Activated naive CD8-positive, alpha-beta T cell treated with anti-CD3 and anti-CD28 coated beads for 36 hours (primary cell): ENCODE measurements around the gene PLVAP. TPM values are rescaled to one million over a fixed set of nuclear protein-coding genes. Genes with fewer than 3 reads are reported as not detected.

Experiments used
- DNase-seq: peaks from one replicate; pipeline ENCODE4 v3.0.0; 2021
- H3K27ac Mint-ChIP-seq: one replicate; pipeline ENCODE4 v1.8.0; 2022; ENCODE audit warnings: mild to moderate bottlenecking, moderate library complexity, mixed read lengths
- H3K27me3 Mint-ChIP-seq: one replicate; pipeline ENCODE4 v1.8.0; 2022; ENCODE audit warnings: mild to moderate bottlenecking, mixed read lengths
- H3K36me3 Mint-ChIP-seq: one replicate; pipeline ENCODE4 v1.8.0; 2021; ENCODE audit warnings: mild to moderate bottlenecking, mixed read lengths
- H3K4me1 Mint-ChIP-seq: one replicate; pipeline ENCODE4 v1.8.0; 2021; ENCODE audit warnings: mixed read lengths
- H3K4me3 Mint-ChIP-seq: one replicate; pipeline ENCODE4 v1.8.0; 2022; ENCODE audit warnings: mild to moderate bottlenecking, moderate library complexity, mixed read lengths
- H3K9me3 Mint-ChIP-seq: one replicate; pipeline ENCODE4 v1.8.0; 2022; ENCODE audit warnings: mixed read lengths
- total RNA-seq, 2 experiments: library from RNA; stranded (reverse); gene quantifications; one replicate each; pipeline ENCODE4 v1.2.3, GENCODE V29; 2021

The PLVAP gene
- total RNA-seq, 2 experiments from 2014 or later, result not detected

GRCh38 chr19:17353386-17353785 is 23.8 kb downstream of the PLVAP start:
- Mint-ChIP-seq H3K36me3 (no peaks in the 10 kb centered on the region), H3K4me1 (peaks cover 5% of the 10 kb centered on the region), H3K4me3 (no peak overlapping the region), H3K27me3 (peaks cover 38% of the 10 kb centered on the region), H3K27ac (no peak overlapping the region), H3K9me3 (no peaks in the 10 kb centered on the region)
- no peak for DNase-seq

- Mint-ChIP-seq H3K27ac (no peak overlapping the region), H3K4me1 (peaks cover 5% of the 10 kb centered on the region)
- no peak for DNase-seq
These were observed 24.4 kb downstream of the PLVAP start for GRCh38 chr19:17352608-17353280.

GRCh38 chr19:17351815-17352435 is 25.2 kb downstream of the PLVAP start:
- peaks cover 51% of the 10 kb centered on the region for H3K27me3 Mint-ChIP-seq
- peaks cover 5% of the 10 kb centered on the region for H3K4me1 Mint-ChIP-seq
- no peak overlapping the region for H3K4me3 Mint-ChIP-seq
- H3K9me3 Mint-ChIP-seq, result no peaks in the 10 kb centered on the region
- no peak overlapping the region for H3K27ac Mint-ChIP-seq
- no peak for DNase-seq
- no peaks in the 10 kb centered on the region for H3K36me3 Mint-ChIP-seq

More at GRCh38 chr19:17352608-17353280, 24.4 kb downstream of the PLVAP start:
- Mint-ChIP-seq H3K9me3 (no peaks in the 10 kb centered on the region), H3K27me3 (peaks cover 42% of the 10 kb centered on the region), H3K4me3 (no peak overlapping the region), H3K36me3 (no peaks in the 10 kb centered on the region)

GRCh38 chr19:17348700-17349099 is 28.4 kb downstream of the PLVAP start:
- DNase-seq, result no peak
- Mint-ChIP-seq H3K4me1 (peaks cover 7% of the 10 kb centered on the region), H3K9me3 (no peaks in the 10 kb centered on the region), H3K27ac (no peak overlapping the region), H3K36me3 (no peaks in the 10 kb centered on the region), H3K27me3 (peaks cover 56% of the 10 kb centered on the region), H3K4me3 (no peak overlapping the region)

- Mint-ChIP-seq H3K9me3 (no peaks in the 10 kb centered on the region), H3K27ac (no peak overlapping the region), H3K27me3 (peaks cover 50% of the 10 kb centered on the region), H3K36me3 (no peaks in the 10 kb centered on the region), H3K4me1 (peaks cover 7% of the 10 kb centered on the region), H3K4me3 (no peak overlapping the region)
- no peak for DNase-seq
These were observed 29.3 kb downstream of the PLVAP start for GRCh38 chr19:17347877-17348276.

GRCh38 chr19:17347361-17347760 is 29.8 kb downstream of the PLVAP start:
- no peak overlapping the region for H3K27ac Mint-ChIP-seq
- H3K9me3 Mint-ChIP-seq, result no peaks in the 10 kb centered on the region
- no peaks in the 10 kb centered on the region for H3K36me3 Mint-ChIP-seq
- peaks cover 7% of the 10 kb centered on the region for H3K4me1 Mint-ChIP-seq
- peaks cover 50% of the 10 kb centered on the region for H3K27me3 Mint-ChIP-seq
- no peak overlapping the region for H3K4me3 Mint-ChIP-seq
- DNase-seq, result no peak

GRCh38 chr19:17346109-17346671 is 31.0 kb downstream of the PLVAP start:
- peak; percentile 80 for DNase-seq
- no peak overlapping the region for H3K4me3 Mint-ChIP-seq

GRCh38 chr19:17341845-17342244 is 35.3 kb downstream of the PLVAP start:
- H3K4me3 Mint-ChIP-seq, result no peak overlapping the region
- DNase-seq, result no peak
- no peaks in the 10 kb centered on the region for H3K9me3 Mint-ChIP-seq
- peaks cover 6% of the 10 kb centered on the region for H3K36me3 Mint-ChIP-seq
- peaks cover 5% of the 10 kb centered on the region for H3K27me3 Mint-ChIP-seq
- no peak overlapping the region for H3K27ac Mint-ChIP-seq
- peaks cover 8% of the 10 kb centered on the region for H3K4me1 Mint-ChIP-seq

More at GRCh38 chr19:17346109-17346671, 31.0 kb downstream of the PLVAP start:
- H3K9me3 Mint-ChIP-seq, result no peaks in the 10 kb centered on the region
- peaks cover 40% of the 10 kb centered on the region for H3K27me3 Mint-ChIP-seq
- no peaks in the 10 kb centered on the region for H3K36me3 Mint-ChIP-seq
- no peak overlapping the region for H3K27ac Mint-ChIP-seq
- peaks cover 2% of the 10 kb centered on the region for H3K4me1 Mint-ChIP-seq

- Mint-ChIP-seq H3K27ac (no peak overlapping the region), H3K27me3 (no peaks in the 10 kb centered on the region), H3K36me3 (peaks cover 6% of the 10 kb centered on the region), H3K4me3 (no peak overlapping the region), H3K9me3 (no peaks in the 10 kb centered on the region), H3K4me1 (peaks cover 11% of the 10 kb centered on the region)
- DNase-seq, result no peak
These were observed 35.8 kb downstream of the PLVAP start for GRCh38 chr19:17341386-17341785.

- H3K27me3 Mint-ChIP-seq, result no peaks in the 10 kb centered on the region
- no peaks in the 10 kb centered on the region for H3K9me3 Mint-ChIP-seq
- peaks cover 6% of the 10 kb centered on the region for H3K36me3 Mint-ChIP-seq
- peaks cover 11% of the 10 kb centered on the region for H3K4me1 Mint-ChIP-seq
- no peak overlapping the region for H3K27ac Mint-ChIP-seq
- no peak overlapping the region for H3K4me3 Mint-ChIP-seq
- no peak for DNase-seq
These were observed 36.2 kb downstream of the PLVAP start for GRCh38 chr19:17340871-17341357.

- no peak for DNase-seq
- no peaks in the 10 kb centered on the region for H3K27me3 Mint-ChIP-seq
- H3K36me3 Mint-ChIP-seq, result peaks cover 6% of the 10 kb centered on the region
- peaks cover 11% of the 10 kb centered on the region for H3K4me1 Mint-ChIP-seq
- no peak overlapping the region for H3K4me3 Mint-ChIP-seq
- H3K9me3 Mint-ChIP-seq, result no peaks in the 10 kb centered on the region
- H3K27ac Mint-ChIP-seq, result no peak overlapping the region
These were observed 36.8 kb downstream of the PLVAP start for GRCh38 chr19:17340302-17340870.

GRCh38 chr19:17339088-17339741 is 37.9 kb downstream of the PLVAP start:
- no peaks in the 10 kb centered on the region for H3K9me3 Mint-ChIP-seq
- H3K27ac Mint-ChIP-seq, result no peak overlapping the region
- H3K4me1 Mint-ChIP-seq, result peaks cover 17% of the 10 kb centered on the region
- peaks cover 6% of the 10 kb centered on the region for H3K36me3 Mint-ChIP-seq
- H3K27me3 Mint-ChIP-seq, result no peaks in the 10 kb centered on the region
- peak; percentile 42 for DNase-seq
- peak overlapping the region; percentile 94 for H3K4me3 Mint-ChIP-seq

- Mint-ChIP-seq H3K27me3 (no peaks in the 10 kb centered on the region), H3K4me1 (peaks cover 21% of the 10 kb centered on the region), H3K27ac (no peak overlapping the region), H3K4me3 (peak overlapping the region; percentile 94), H3K9me3 (no peaks in the 10 kb centered on the region), H3K36me3 (peaks cover 6% of the 10 kb centered on the region)
- DNase-seq, result no peak
These were observed 38.6 kb downstream of the PLVAP start for GRCh38 chr19:17338433-17339078.

GRCh38 chr19:17337675-17338432 is 39.3 kb downstream of the PLVAP start:
- no peaks in the 10 kb centered on the region for H3K9me3 Mint-ChIP-seq
- H3K4me3 Mint-ChIP-seq, result peak overlapping the region; percentile 94
- peaks cover 6% of the 10 kb centered on the region for H3K36me3 Mint-ChIP-seq
- H3K27me3 Mint-ChIP-seq, result no peaks in the 10 kb centered on the region
- peak; percentile 65 for DNase-seq
- H3K4me1 Mint-ChIP-seq, result peaks cover 23% of the 10 kb centered on the region
- H3K27ac Mint-ChIP-seq, result peak overlapping the region; percentile 95
